ENCODE data around the gene EVPL.

- no peak for TF ChIP-seq NFYB (CRISPR knock-in tag; IDR thresholded peaks at IDR 0.05)
- TF ChIP-seq, protein P1, sequence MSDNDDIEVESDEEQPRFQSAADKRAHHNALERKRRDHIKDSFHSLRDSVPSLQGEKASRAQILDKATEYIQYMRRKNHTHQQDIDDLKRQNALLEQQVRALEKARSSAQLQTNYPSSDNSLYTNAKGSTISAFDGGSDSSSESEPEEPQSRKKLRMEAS (IDR thresholded peaks at IDR 0.05): no peak
- no peak for TF ChIP-seq SNAPC4 (CRISPR knock-in tag; IDR thresholded peaks at IDR 0.05)
- TF ChIP-seq YY1 (IDR thresholded peaks at IDR 0.05; ENCODE audit: insufficient read depth, insufficient replicate concordance, low read depth, low read length): no peak
- TF ChIP-seq SSRP1 (CRISPR knock-in tag; IDR thresholded peaks at IDR 0.05): no peak
- TF ChIP-seq RNF2 (conservative IDR thresholded peaks at IDR 0.05; ENCODE audit: low read depth): no peak; the same call in 1 of the 2 replicates
- TF ChIP-seq EZH2 (conservative IDR thresholded peaks at IDR 0.05; ENCODE audit: low read depth, low read length): no peak
- TF ChIP-seq, protein P2, sequence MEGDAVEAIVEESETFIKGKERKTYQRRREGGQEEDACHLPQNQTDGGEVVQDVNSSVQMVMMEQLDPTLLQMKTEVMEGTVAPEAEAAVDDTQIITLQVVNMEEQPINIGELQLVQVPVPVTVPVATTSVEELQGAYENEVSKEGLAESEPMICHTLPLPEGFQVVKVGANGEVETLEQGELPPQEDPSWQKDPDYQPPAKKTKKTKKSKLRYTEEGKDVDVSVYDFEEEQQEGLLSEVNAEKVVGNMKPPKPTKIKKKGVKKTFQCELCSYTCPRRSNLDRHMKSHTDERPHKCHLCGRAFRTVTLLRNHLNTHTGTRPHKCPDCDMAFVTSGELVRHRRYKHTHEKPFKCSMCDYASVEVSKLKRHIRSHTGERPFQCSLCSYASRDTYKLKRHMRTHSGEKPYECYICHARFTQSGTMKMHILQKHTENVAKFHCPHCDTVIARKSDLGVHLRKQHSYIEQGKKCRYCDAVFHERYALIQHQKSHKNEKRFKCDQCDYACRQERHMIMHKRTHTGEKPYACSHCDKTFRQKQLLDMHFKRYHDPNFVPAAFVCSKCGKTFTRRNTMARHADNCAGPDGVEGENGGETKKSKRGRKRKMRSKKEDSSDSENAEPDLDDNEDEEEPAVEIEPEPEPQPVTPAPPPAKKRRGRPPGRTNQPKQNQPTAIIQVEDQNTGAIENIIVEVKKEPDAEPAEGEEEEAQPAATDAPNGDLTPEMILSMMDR (CRISPR knock-in tag; IDR thresholded peaks at IDR 0.05): peak; percentile 4; the same call in 1 of the 2 replicates
- TF ChIP-seq SMC3 (IDR thresholded peaks at IDR 0.05; ENCODE audit: low read length): no peak
- no peak for TF ChIP-seq TCF12 (IDR thresholded peaks at IDR 0.05)
- no peak for TF ChIP-seq TCF12 (CRISPR knock-in tag; IDR thresholded peaks at IDR 0.05)
- TF ChIP-seq KLF13 (CRISPR knock-in tag; IDR thresholded peaks at IDR 0.05): no peak
- TF ChIP-seq KDM5A (IDR thresholded peaks at IDR 0.05; ENCODE audit: borderline replicate concordance, low read length): no peak
- TF ChIP-seq RFX1 (IDR thresholded peaks at IDR 0.05): no peak
- TF ChIP-seq NR2F6 (IDR thresholded peaks at IDR 0.05): no peak
- TF ChIP-seq NR2F6 (CRISPR knock-in tag; IDR thresholded peaks at IDR 0.05): no peak
Observed at GRCh38 chr17:76032780-76033108, 5.6 kb upstream of the EVPL start.

Data from HepG2 (cell line).